SK-N-SH (cell line): ENCODE data around the gene ZNF407. TPM values are rescaled to one million over a fixed set of nuclear protein-coding genes. Genes with fewer than 3 reads are reported as not detected.

Experiments
- CTCF ChIA-PET: fragments of 300-600, 350-600 bp; formaldehyde crosslinking; extraction: SDS; loops from one replicate; lab custom pipeline; 2021; lab: Yijun Ruan, JAX
- POLR2A ChIA-PET: fragments of 350-600 bp; sonication (Branson Sonifier 250); formaldehyde crosslinking; extraction: SDS; loops from one replicate; lab custom pipeline; 2020; ENCODE audit warnings: antibody characterized with exemption, inconsistent platforms; lab: Yijun Ruan, JAX
- DNase-seq: peaks from one replicate; pipeline ENCODE4 v3.0.0; 2012
- H2AFZ ChIP-seq: fragments of 200-600 bp; sonication (generic); 2 replicates; pipeline ENCODE4 v1.8.1; 2016; ENCODE audit warnings: antibody characterized with exemption, mild to moderate bottlenecking, low read depth
- H3F3A ChIP-seq: fragments of 200-600 bp; sonication (generic); replicated peaks from 2 replicates; pipeline ENCODE3; 2016; ENCODE audit warnings: antibody characterized with exemption, mild to moderate bottlenecking; ENCODE audit not compliant: insufficient read depth
- H3K27ac ChIP-seq, 2 experiments: fragments of 200-500 bp in 1 of 2; fragments of 200-600 bp in 1 of 2; sonication (Bioruptor generic) in 1 of 2; sonication (generic), shearing (Covaris generic) in 1 of 2; 2 replicates each; pipeline versions ENCODE4 v1.5.1 to v1.6.1; 2014 to 2016; ENCODE audit warnings: low read depth in 2 of 2, inconsistent platforms in 1 of 2, low read length in 1 of 2, mild to moderate bottlenecking in 1 of 2, mixed read lengths in 1 of 2
- H3K27me3 ChIP-seq: fragments of 200-600 bp; sonication (generic), shearing (Covaris generic); 2 replicates; pipeline ENCODE4 v1.6.1; 2016; ENCODE audit warnings: mixed run types; ENCODE audit not compliant: insufficient read depth
- H3K36me3 ChIP-seq, 2 experiments: fragments of 200-500 bp in 1 of 2; fragments of 200-600 bp in 1 of 2; sonication (Bioruptor generic) in 1 of 2; sonication (generic) in 1 of 2; replicated peaks in 1 of 2; 2 replicates each; pipeline versions ENCODE3 to v1.5.1; 2014 to 2016; ENCODE audit warnings: low read length in 1 of 2, mild to moderate bottlenecking in 1 of 2; ENCODE audit not compliant: insufficient read depth in 2 of 2, control insufficient read depth in 1 of 2
- H3K4me1 ChIP-seq, 2 experiments: fragments of 200-500 bp in 1 of 2; fragments of 200-600 bp in 1 of 2; sonication (Bioruptor generic) in 1 of 2; sonication (generic), shearing (Covaris generic) in 1 of 2; 2 replicates each; pipeline versions ENCODE4 v1.5.1 to v1.6.1; 2014 to 2016; ENCODE audit warnings: low read depth in 1 of 2, low read length in 1 of 2, mixed run types in 1 of 2; ENCODE audit not compliant: insufficient read depth in 2 of 2, control insufficient read depth in 1 of 2
- H3K4me2 ChIP-seq: fragments of 200-600 bp; sonication (generic), shearing (Covaris generic); 2 replicates; pipeline ENCODE4 v1.6.1; 2017; ENCODE audit warnings: mixed run types
- H3K4me3 ChIP-seq, 2 experiments: fragments of 200-500 bp in 1 of 2; fragments of 200-600 bp in 1 of 2; sonication (Bioruptor generic) in 1 of 2; sonication (generic), shearing (Covaris generic) in 1 of 2; 2 replicates each; pipeline versions ENCODE4 v1.5.1 to v1.8.1; 2014 to 2016; ENCODE audit warnings: low read depth in 2 of 2, inconsistent platforms in 1 of 2, low read length in 1 of 2, mild to moderate bottlenecking in 1 of 2, mixed read lengths in 1 of 2, moderate library complexity in 1 of 2
- H3K79me2 ChIP-seq: fragments of 200-600 bp; sonication (generic); 2 replicates; pipeline ENCODE4 v1.8.1; 2017; ENCODE audit warnings: mild to moderate bottlenecking; ENCODE audit not compliant: insufficient read depth
- H3K9ac ChIP-seq: fragments of 200-600 bp; sonication (generic); 2 replicates; pipeline ENCODE4 v1.6.1; 2017; ENCODE audit warnings: mixed run types
- H3K9me2 ChIP-seq: fragments of 200-600 bp; sonication (generic); 2 replicates; pipeline ENCODE4 v1.6.1; 2017; ENCODE audit warnings: mixed run types
- H3K9me3 ChIP-seq: fragments of 200-600 bp; sonication (generic); 2 replicates; pipeline ENCODE4 v1.6.1; 2017; ENCODE audit warnings: mixed run types, mild to moderate bottlenecking, moderate library complexity
- H4K20me1 ChIP-seq: fragments of 200-600 bp; sonication (generic); 2 replicates; pipeline ENCODE4 v1.6.1; 2017; ENCODE audit warnings: mild to moderate bottlenecking, mixed run types; ENCODE audit not compliant: insufficient read depth
- CHD2 ChIP-seq: fragments of 150-350 bp; IDR thresholded peaks from 2 replicates; pipeline ENCODE4 v1.6.1; 2018; ENCODE audit warnings: low read length; ENCODE audit not compliant: partially characterized antibody
- FOXM1 ChIP-seq: IDR thresholded peaks from 2 replicates; pipeline ENCODE4 v1.4.0; 2012; ENCODE audit warnings: low read depth, mild to moderate bottlenecking
- GABPA ChIP-seq: IDR thresholded peaks from 2 replicates; pipeline ENCODE4 v1.4.0; 2012; ENCODE audit warnings: low read depth, mild to moderate bottlenecking
- JUND ChIP-seq: IDR thresholded peaks from 2 replicates; pipeline ENCODE4 v1.4.0; 2012
- MXI1 ChIP-seq: IDR thresholded peaks from 2 replicates; pipeline ENCODE4 v1.6.1; 2012; ENCODE audit warnings: mild to moderate bottlenecking, low read depth, low read length, improper control_type of control experiment
- NFIC ChIP-seq: IDR thresholded peaks from 2 replicates; pipeline ENCODE4 v1.4.0; 2012; ENCODE audit warnings: borderline replicate concordance
- RFX5 ChIP-seq: IDR thresholded peaks from 2 replicates; pipeline ENCODE4 v1.6.1; 2012; ENCODE audit warnings: mild to moderate bottlenecking, improper control_type of control experiment, low read length
- RXRA ChIP-seq: IDR thresholded peaks from 2 replicates; pipeline ENCODE4 v1.4.0; 2012; ENCODE audit warnings: low read depth, mild to moderate bottlenecking, borderline replicate concordance
- SIN3A ChIP-seq: IDR thresholded peaks from 2 replicates; pipeline ENCODE4 v1.6.1; 2012; ENCODE audit warnings: low read depth, mild to moderate bottlenecking, low read length, moderate library complexity, borderline replicate concordance
- TEAD4 ChIP-seq: IDR thresholded peaks from 2 replicates; pipeline ENCODE4 v1.4.0; 2012; ENCODE audit warnings: mild to moderate bottlenecking, borderline replicate concordance; ENCODE audit not compliant: insufficient read depth
- WGBS: methylation state at CpG from one replicate; pipeline ENCODE4 v1.1.6; 2017; ENCODE audit warnings: low lambda C conversion rate; 5-methylcytosine and 5-hydroxymethylcytosine counted together
- polyA plus RNA-seq, 3 experiments: library from polyadenylated mRNA; depleted of rRNA; stranded (reverse); fragments of >200 nt; gene quantifications; 2 replicates each; pipeline ENCODE4 v1.2.3, GENCODE V29; 2012
- TF ChIP-seq, protein P1 (sequence below): IDR thresholded peaks from 2 replicates; pipeline ENCODE4 v1.4.0; 2012; ENCODE audit warnings: low read depth, borderline replicate concordance
- TF ChIP-seq, protein P2 (sequence below): fragments of 200-600 bp; sonication (generic); IDR thresholded peaks from 2 replicates; pipeline ENCODE4 v1.6.1; 2017; ENCODE audit warnings: antibody characterized with exemption, mild to moderate bottlenecking, moderate library complexity
- TF ChIP-seq, protein P3 (sequence below): IDR thresholded peaks from 2 replicates; pipeline ENCODE4 v1.6.1; 2012; ENCODE audit warnings: mild to moderate bottlenecking, low read depth, low read length, moderate library complexity

ZNF407 gene
- polyA plus RNA-seq, 1 of the 3 experiments (the other 2 are of a cell fraction) = 2.6 TPM

DNA sequence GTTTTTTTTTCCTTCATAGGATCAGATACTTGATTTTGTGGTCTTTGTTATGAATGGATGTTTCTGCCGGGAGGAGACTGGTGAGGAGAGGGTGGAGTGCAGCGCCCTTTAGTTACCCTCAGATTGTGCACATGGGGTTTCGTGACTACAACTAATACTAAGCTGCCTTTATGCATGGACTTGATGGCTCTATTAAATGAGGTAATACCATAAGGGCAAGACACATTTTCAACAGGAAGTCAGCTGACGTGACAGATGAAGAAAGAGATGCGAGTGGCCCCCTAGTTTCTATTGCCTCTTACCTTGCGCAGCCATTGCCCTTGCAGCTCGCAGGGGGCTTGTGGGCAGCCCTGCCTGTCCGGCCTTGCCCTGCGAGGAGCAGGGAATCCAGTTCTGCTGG, 24.4 kb downstream of the ZNF407 start:
- Histone ChIP-seq H3K27ac (no peak overlapping the region), H3K4me2 (no peak overlapping the region), H3K9me2 (no peaks in the 10 kb centered on the region), H3K79me2 (peaks cover 23% of the 10 kb centered on the region), H4K20me1 (0 out of 2 replicates have a peak, but pooled peaks cover 3% of the 10 kb centered on the region), H3K9me3 (no peaks in the 10 kb centered on the region), H3K4me1 (no peaks in the 10 kb centered on the region; a peak in 1 of 4 replicates), H3K4me3 (no peak overlapping the region), H3K27me3 (no peaks in the 10 kb centered on the region), H2AFZ (no peak overlapping the region), H3K36me3 (no peaks in the 10 kb centered on the region), H3F3A (no peaks in the 10 kb centered on the region), H3K9ac (no peak overlapping the region)
- POLR2A ChIA-PET = no interaction called here
- TF ChIP-seq RFX5 (no peak), MXI1 (no peak), RXRA (no peak), TEAD4 (no peak), FOXM1 (no peak), CHD2 (no peak), JUND (no peak), NFIC (no peak), SIN3A (no peak), GABPA (no peak)
- TF ChIP-seq, protein P1, sequence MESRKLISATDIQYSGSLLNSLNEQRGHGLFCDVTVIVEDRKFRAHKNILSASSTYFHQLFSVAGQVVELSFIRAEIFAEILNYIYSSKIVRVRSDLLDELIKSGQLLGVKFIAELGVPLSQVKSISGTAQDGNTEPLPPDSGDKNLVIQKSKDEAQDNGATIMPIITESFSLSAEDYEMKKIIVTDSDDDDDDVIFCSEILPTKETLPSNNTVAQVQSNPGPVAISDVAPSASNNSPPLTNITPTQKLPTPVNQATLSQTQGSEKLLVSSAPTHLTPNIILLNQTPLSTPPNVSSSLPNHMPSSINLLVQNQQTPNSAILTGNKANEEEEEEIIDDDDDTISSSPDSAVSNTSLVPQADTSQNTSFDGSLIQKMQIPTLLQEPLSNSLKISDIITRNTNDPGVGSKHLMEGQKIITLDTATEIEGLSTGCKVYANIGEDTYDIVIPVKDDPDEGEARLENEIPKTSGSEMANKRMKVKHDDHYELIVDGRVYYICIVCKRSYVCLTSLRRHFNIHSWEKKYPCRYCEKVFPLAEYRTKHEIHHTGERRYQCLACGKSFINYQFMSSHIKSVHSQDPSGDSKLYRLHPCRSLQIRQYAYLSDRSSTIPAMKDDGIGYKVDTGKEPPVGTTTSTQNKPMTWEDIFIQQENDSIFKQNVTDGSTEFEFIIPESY = no peak
- TF ChIP-seq, protein P2, sequence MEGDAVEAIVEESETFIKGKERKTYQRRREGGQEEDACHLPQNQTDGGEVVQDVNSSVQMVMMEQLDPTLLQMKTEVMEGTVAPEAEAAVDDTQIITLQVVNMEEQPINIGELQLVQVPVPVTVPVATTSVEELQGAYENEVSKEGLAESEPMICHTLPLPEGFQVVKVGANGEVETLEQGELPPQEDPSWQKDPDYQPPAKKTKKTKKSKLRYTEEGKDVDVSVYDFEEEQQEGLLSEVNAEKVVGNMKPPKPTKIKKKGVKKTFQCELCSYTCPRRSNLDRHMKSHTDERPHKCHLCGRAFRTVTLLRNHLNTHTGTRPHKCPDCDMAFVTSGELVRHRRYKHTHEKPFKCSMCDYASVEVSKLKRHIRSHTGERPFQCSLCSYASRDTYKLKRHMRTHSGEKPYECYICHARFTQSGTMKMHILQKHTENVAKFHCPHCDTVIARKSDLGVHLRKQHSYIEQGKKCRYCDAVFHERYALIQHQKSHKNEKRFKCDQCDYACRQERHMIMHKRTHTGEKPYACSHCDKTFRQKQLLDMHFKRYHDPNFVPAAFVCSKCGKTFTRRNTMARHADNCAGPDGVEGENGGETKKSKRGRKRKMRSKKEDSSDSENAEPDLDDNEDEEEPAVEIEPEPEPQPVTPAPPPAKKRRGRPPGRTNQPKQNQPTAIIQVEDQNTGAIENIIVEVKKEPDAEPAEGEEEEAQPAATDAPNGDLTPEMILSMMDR = no peak
- TF ChIP-seq, protein P3, sequence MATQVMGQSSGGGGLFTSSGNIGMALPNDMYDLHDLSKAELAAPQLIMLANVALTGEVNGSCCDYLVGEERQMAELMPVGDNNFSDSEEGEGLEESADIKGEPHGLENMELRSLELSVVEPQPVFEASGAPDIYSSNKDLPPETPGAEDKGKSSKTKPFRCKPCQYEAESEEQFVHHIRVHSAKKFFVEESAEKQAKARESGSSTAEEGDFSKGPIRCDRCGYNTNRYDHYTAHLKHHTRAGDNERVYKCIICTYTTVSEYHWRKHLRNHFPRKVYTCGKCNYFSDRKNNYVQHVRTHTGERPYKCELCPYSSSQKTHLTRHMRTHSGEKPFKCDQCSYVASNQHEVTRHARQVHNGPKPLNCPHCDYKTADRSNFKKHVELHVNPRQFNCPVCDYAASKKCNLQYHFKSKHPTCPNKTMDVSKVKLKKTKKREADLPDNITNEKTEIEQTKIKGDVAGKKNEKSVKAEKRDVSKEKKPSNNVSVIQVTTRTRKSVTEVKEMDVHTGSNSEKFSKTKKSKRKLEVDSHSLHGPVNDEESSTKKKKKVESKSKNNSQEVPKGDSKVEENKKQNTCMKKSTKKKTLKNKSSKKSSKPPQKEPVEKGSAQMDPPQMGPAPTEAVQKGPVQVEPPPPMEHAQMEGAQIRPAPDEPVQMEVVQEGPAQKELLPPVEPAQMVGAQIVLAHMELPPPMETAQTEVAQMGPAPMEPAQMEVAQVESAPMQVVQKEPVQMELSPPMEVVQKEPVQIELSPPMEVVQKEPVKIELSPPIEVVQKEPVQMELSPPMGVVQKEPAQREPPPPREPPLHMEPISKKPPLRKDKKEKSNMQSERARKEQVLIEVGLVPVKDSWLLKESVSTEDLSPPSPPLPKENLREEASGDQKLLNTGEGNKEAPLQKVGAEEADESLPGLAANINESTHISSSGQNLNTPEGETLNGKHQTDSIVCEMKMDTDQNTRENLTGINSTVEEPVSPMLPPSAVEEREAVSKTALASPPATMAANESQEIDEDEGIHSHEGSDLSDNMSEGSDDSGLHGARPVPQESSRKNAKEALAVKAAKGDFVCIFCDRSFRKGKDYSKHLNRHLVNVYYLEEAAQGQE = no peak
- CTCF ChIA-PET = no interaction called here
- DNase-seq = no peak
- WGBS = 86% methylated on average over 9 of the region's 9 CpGs
